ENCODE data around the gene PBXIP1. TPM values are rescaled to one million over a fixed set of nuclear protein-coding genes. Genes with fewer than 3 reads are reported as not detected.

PBXIP1 gene
- total and polyA plus RNA-seq, 2 of the 13 experiments (the other 11 are each of a cell fraction or from before 2014, with no cell fraction given) = 16.3 to 31.9 TPM

GRCh38 chr1:154955039-154955717, 721 bp downstream of the PBXIP1 start (continued):
- TF ChIP-seq PAXIP1 (CRISPR knock-in tag; conservative IDR thresholded peaks at IDR 0.05) (peak; percentile 53), SIN3A (IDR thresholded peaks at IDR 0.05; ENCODE audit: borderline replicate concordance, low read depth, low read length) (peak; percentile 55; the same call in 1 of the 2 replicates), ATF5 (CRISPR knock-in tag; IDR thresholded peaks at IDR 0.05; ENCODE audit: low read depth) (no peak), GTF2F1 (IDR thresholded peaks at IDR 0.05; ENCODE audit: low read length) (no peak), TAF1 (CRISPR knock-in tag; IDR thresholded peaks at IDR 0.05) (no peak), SCMH1 (CRISPR knock-in tag; IDR thresholded peaks at IDR 0.05; ENCODE audit: borderline replicate concordance) (no peak), ZSCAN21 (CRISPR knock-in tag; IDR thresholded peaks at IDR 0.05; ENCODE audit: borderline replicate concordance) (no peak), SMAD9 (CRISPR knock-in tag; IDR thresholded peaks at IDR 0.05) (no peak), MXD3 (CRISPR knock-in tag; IDR thresholded peaks at IDR 0.05) (no peak), ZNF382 (CRISPR knock-in tag; IDR thresholded peaks at IDR 0.05; ENCODE audit: borderline replicate concordance) (no peak), ZNF780A (CRISPR knock-in tag; IDR thresholded peaks at IDR 0.05) (no peak), ZNF660 (CRISPR knock-in tag; IDR thresholded peaks at IDR 0.05; ENCODE audit: borderline replicate concordance, low read depth) (no peak), PBX3 (CRISPR knock-in tag; IDR thresholded peaks at IDR 0.05; ENCODE audit: borderline replicate concordance) (no peak), SKI (IDR thresholded peaks at IDR 0.05; ENCODE audit: partially characterized antibody) (no peak), FOXC1 (CRISPR knock-in tag; IDR thresholded peaks at IDR 0.05; ENCODE audit: borderline replicate concordance) (no peak), HIVEP1 (CRISPR knock-in tag; IDR thresholded peaks at IDR 0.05) (no peak), HOXA5 (CRISPR knock-in tag; IDR thresholded peaks at IDR 0.05) (no peak), ZNF484 (CRISPR knock-in tag; IDR thresholded peaks at IDR 0.05; ENCODE audit: borderline replicate concordance, low read depth) (no peak), ZFP41 (CRISPR knock-in tag; IDR thresholded peaks at IDR 0.05; ENCODE audit: borderline replicate concordance) (no peak), ZNF567 (CRISPR knock-in tag; IDR thresholded peaks at IDR 0.05; ENCODE audit: borderline replicate concordance) (no peak), ZNF253 (CRISPR knock-in tag; IDR thresholded peaks at IDR 0.05; ENCODE audit: borderline replicate concordance) (no peak), JARID2 (CRISPR knock-in tag; IDR thresholded peaks at IDR 0.05; ENCODE audit: insufficient replicate concordance) (no peak), ZNF891 (CRISPR knock-in tag; IDR thresholded peaks at IDR 0.05) (no peak)
